Gastroesophageal sphincter (tissue), 3 donors: ENCODE data around the gene C4B.
"Not testable (repeated sequence)": the region's sequence is repeated elsewhere in the genome, so short reads cannot be mapped to it uniquely, and the experiment has no call there.

ENCODE experiments used
- POLR2AphosphoS5 ChIP-seq: sonication (generic); formaldehyde crosslinking; IDR thresholded peaks from one replicate; pipeline ENCODE4 v1.6.1; 2017; ENCODE audit warnings: antibody characterized with exemption
- TF ChIP-seq, protein P1 (sequence below), 4 experiments: fragments of 200-600 bp in 2 of 4; fragments of 450-650 bp in 2 of 4; sonication (generic) in 1 of 4; IDR thresholded peaks; one replicate each; pipeline ENCODE4 v1.5.1; 2017 to 2019; ENCODE audit warnings: antibody characterized with exemption in 4 of 4, mild to moderate bottlenecking in 2 of 4, moderate library complexity in 2 of 4

DNA sequence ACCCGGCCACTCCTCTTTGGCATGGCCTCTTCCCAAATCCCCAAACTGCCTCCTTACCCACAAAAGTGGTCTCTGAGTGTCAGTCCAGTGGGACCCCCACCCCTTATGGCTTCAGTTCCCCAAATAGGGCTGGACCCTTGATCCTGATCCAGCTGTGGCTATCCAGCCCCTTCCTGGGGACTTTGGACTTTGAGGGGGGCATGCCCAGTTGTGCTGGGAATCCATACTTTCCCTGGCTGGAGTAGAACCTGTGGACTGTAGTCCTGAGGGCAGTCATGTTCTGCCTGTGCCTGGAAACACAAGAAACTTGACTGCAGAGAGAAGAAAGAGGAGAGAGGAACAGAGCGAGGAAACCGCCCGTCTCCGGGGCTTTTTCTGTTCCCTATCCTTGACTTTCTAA is 22.5 kb downstream of the C4B start:
- TF ChIP-seq, protein P1, sequence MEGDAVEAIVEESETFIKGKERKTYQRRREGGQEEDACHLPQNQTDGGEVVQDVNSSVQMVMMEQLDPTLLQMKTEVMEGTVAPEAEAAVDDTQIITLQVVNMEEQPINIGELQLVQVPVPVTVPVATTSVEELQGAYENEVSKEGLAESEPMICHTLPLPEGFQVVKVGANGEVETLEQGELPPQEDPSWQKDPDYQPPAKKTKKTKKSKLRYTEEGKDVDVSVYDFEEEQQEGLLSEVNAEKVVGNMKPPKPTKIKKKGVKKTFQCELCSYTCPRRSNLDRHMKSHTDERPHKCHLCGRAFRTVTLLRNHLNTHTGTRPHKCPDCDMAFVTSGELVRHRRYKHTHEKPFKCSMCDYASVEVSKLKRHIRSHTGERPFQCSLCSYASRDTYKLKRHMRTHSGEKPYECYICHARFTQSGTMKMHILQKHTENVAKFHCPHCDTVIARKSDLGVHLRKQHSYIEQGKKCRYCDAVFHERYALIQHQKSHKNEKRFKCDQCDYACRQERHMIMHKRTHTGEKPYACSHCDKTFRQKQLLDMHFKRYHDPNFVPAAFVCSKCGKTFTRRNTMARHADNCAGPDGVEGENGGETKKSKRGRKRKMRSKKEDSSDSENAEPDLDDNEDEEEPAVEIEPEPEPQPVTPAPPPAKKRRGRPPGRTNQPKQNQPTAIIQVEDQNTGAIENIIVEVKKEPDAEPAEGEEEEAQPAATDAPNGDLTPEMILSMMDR (IDR thresholded peaks at IDR 0.05) = not testable (repeated sequence)
- not testable (repeated sequence) for TF ChIP-seq POLR2AphosphoS5
